Measurements from ENCODE around the gene RCBTB2.

RCBTB2 gene

GRCh38 chr13:48562296-48563066, 29.6 kb upstream of the RCBTB2 start:
- DNase-seq, result no peak

GRCh38 chr13:48561466-48562235, 28.8 kb upstream of the RCBTB2 start:
- DNase-seq, result no peak

GRCh38 chr13:48560657-48561337, 27.9 kb upstream of the RCBTB2 start:
- no peak for DNase-seq

GRCh38 chr13:48559638-48560320, 26.9 kb upstream of the RCBTB2 start:
- no peak for DNase-seq

GRCh38 chr13:48556817-48557216, 23.9 kb upstream of the RCBTB2 start:
- DNase-seq, result no peak

GRCh38 chr13:48555441-48555840, 22.6 kb upstream of the RCBTB2 start:
- no peak for DNase-seq

GRCh38 chr13:48551329-48551728, 18.4 kb upstream of the RCBTB2 start:
- DNase-seq, result no peak

- DNase-seq, result no peak
These were observed 16.8 kb upstream of the RCBTB2 start for GRCh38 chr13:48549658-48550057.

GRCh38 chr13:48547663-48548092, 14.8 kb upstream of the RCBTB2 start:
- DNase-seq, result no peak

GRCh38 chr13:48545608-48546007, 12.7 kb upstream of the RCBTB2 start:
- no peak for DNase-seq

GRCh38 chr13:48542581-48543341, 9.9 kb upstream of the RCBTB2 start:
- peak; percentile 47 for DNase-seq

- no peak for DNase-seq
These were observed 9.3 kb upstream of the RCBTB2 start for GRCh38 chr13:48542138-48542537.

- DNase-seq, result no peak
These were observed 6.7 kb upstream of the RCBTB2 start for GRCh38 chr13:48539550-48539949.

- no peak for DNase-seq
These were observed 3.9 kb upstream of the RCBTB2 start for GRCh38 chr13:48536621-48537250.

GRCh38 chr13:48535766-48536165, 2.9 kb upstream of the RCBTB2 start:
- no peak for DNase-seq

- DNase-seq, result no peak
These were observed 2.1 kb upstream of the RCBTB2 start for GRCh38 chr13:48534911-48535501.

GRCh38 chr13:48533961-48534600, 1.2 kb upstream of the RCBTB2 start:
- DNase-seq, result no peak

GRCh38 chr13:48532256-48532505, 699 bp downstream of the RCBTB2 start:
- peak; percentile 83 for DNase-seq

GRCh38 chr13:48531416-48532255, 1.2 kb downstream of the RCBTB2 start:
- DNase-seq, result no peak

GRCh38 chr13:48530833-48531232, 2.0 kb downstream of the RCBTB2 start:
- DNase-seq, result no peak

Measured in midbrain (tissue), 1 donor.